ENCODE results near the gene EMC6. TPM values are rescaled to one million over a fixed set of nuclear protein-coding genes. Genes with fewer than 3 reads are reported as not detected.

Gene EMC6
- total RNA-seq, 1 donor from 2014 or later = 44.4 TPM

- Mint-ChIP-seq H3K27me3 (ENCODE audit: unreplicated experiment) (no peaks in the 10 kb centered on the region), H3K27ac (ENCODE audit: unreplicated experiment) (no peak overlapping the region), H3K36me3 (ENCODE audit: unreplicated experiment) (no peaks in the 10 kb centered on the region), H3K9me3 (ENCODE audit: unreplicated experiment) (peaks cover 5% of the 10 kb centered on the region), H3K4me3 (ENCODE audit: unreplicated experiment) (no peak overlapping the region), H3K4me1 (ENCODE audit: low read depth, unreplicated experiment) (peaks cover under 1% of the 10 kb centered on the region)
- TF ChIP-seq CTCF (IDR thresholded peaks at IDR 0.05; ENCODE audit: partially characterized antibody, unreplicated experiment) = no peak
- no peak for DNase-seq
Observed at GRCh38 chr17:3645310-3645709, 23.3 kb upstream of the EMC6 start.

- Mint-ChIP-seq H3K4me3 (ENCODE audit: unreplicated experiment) (no peak overlapping the region), H3K27ac (ENCODE audit: unreplicated experiment) (no peak overlapping the region)
Observed at GRCh38 chr17:3647251-3647650, 21.4 kb upstream of the EMC6 start.

DNA sequence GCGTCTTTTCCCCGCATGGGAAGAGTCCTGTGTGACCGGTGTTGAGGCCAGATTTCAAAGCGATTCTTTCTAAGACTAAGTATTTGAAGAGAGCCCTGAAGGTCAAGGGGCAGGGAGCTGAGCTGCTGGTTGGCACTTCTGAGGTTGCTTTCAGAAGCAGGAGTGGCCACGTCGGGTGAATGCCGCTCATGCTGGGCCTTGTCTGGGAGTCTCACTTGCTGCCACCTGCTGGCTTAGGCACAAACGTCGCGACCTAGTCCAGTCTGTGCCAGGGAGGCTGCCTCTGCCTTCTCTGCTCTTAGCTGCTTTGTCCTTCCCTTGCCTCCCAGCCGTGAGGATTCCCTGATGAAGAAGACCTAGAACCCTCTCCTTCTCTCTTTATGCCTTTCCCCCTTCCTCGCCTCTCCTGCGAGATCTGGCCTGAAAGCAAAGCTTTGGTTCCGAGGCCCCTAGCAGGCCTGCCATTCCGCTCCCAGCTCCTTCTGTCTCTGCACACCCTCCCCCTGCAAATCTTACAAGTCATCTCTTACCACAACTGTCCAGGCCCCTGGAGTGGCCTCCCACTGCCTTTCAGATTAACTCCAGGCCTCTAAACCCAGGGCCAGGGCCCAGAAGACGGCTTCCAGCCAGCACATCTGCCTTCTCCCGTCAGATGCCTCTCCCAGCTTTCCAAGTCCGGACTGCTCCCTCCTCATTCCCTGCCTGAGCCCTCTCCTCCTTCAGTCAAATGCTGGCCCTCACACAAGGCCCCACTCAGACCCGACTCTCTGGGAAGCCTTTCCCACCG, 20.6 kb upstream of the EMC6 start:
- Mint-ChIP-seq H3K27me3 (ENCODE audit: unreplicated experiment) (no peaks in the 10 kb centered on the region), H3K4me3 (ENCODE audit: unreplicated experiment) (no peak overlapping the region), H3K9me3 (ENCODE audit: unreplicated experiment) (peaks cover 5% of the 10 kb centered on the region), H3K27ac (ENCODE audit: unreplicated experiment) (peak overlapping the region; percentile 78), H3K36me3 (ENCODE audit: unreplicated experiment) (no peaks in the 10 kb centered on the region), H3K4me1 (ENCODE audit: low read depth, unreplicated experiment) (no peaks in the 10 kb centered on the region)
- TF ChIP-seq CTCF (IDR thresholded peaks at IDR 0.05; ENCODE audit: partially characterized antibody, unreplicated experiment) = peak; percentile 35
- peak; percentile 80 for DNase-seq

More at GRCh38 chr17:3647251-3647650, 21.4 kb upstream of the EMC6 start:
- Mint-ChIP-seq H3K4me1 (ENCODE audit: low read depth, unreplicated experiment) (no peaks in the 10 kb centered on the region), H3K27me3 (ENCODE audit: unreplicated experiment) (no peaks in the 10 kb centered on the region), H3K36me3 (ENCODE audit: unreplicated experiment) (no peaks in the 10 kb centered on the region), H3K9me3 (ENCODE audit: unreplicated experiment) (peaks cover 5% of the 10 kb centered on the region)
- TF ChIP-seq CTCF (IDR thresholded peaks at IDR 0.05; ENCODE audit: partially characterized antibody, unreplicated experiment) = no peak
- DNase-seq = no peak

- DNase-seq = no peak
- Mint-ChIP-seq H3K9me3 (ENCODE audit: unreplicated experiment) (no peaks in the 10 kb centered on the region), H3K4me3 (ENCODE audit: unreplicated experiment) (no peak overlapping the region), H3K4me1 (ENCODE audit: low read depth, unreplicated experiment) (no peaks in the 10 kb centered on the region), H3K27ac (ENCODE audit: unreplicated experiment) (no peak overlapping the region), H3K27me3 (ENCODE audit: unreplicated experiment) (peaks cover 8% of the 10 kb centered on the region), H3K36me3 (ENCODE audit: unreplicated experiment) (no peaks in the 10 kb centered on the region)
- TF ChIP-seq CTCF (IDR thresholded peaks at IDR 0.05; ENCODE audit: partially characterized antibody, unreplicated experiment) = no peak
Observed at GRCh38 chr17:3655766-3656165, 12.8 kb upstream of the EMC6 start.

GRCh38 chr17:3656353-3656752, 12.3 kb upstream of the EMC6 start:
- Mint-ChIP-seq H3K36me3 (ENCODE audit: unreplicated experiment) (no peaks in the 10 kb centered on the region), H3K4me1 (ENCODE audit: low read depth, unreplicated experiment) (no peaks in the 10 kb centered on the region), H3K4me3 (ENCODE audit: unreplicated experiment) (no peak overlapping the region), H3K27me3 (ENCODE audit: unreplicated experiment) (peaks cover 8% of the 10 kb centered on the region), H3K9me3 (ENCODE audit: unreplicated experiment) (no peaks in the 10 kb centered on the region), H3K27ac (ENCODE audit: unreplicated experiment) (no peak overlapping the region)
- no peak for DNase-seq
- TF ChIP-seq CTCF (IDR thresholded peaks at IDR 0.05; ENCODE audit: partially characterized antibody, unreplicated experiment) = no peak

All from glutamatergic neuron (in vitro differentiated cells).